CD4-positive, alpha-beta T cell treated with Interleukin-6 at 100 ng/mL for 8 hours (primary cell): Measurements from ENCODE around the gene CNTNAP2.

Source experiments
- DNase-seq: peaks from one replicate; pipeline ENCODE4 v3.0.0-alpha.2; 2020; ENCODE audit warnings: mixed read lengths, low spot score

The CNTNAP2 gene

GRCh38 chr7:147941381-147941780 is 1824.8 kb downstream of the CNTNAP2 start:
- DNase-seq = no peak

DNA sequence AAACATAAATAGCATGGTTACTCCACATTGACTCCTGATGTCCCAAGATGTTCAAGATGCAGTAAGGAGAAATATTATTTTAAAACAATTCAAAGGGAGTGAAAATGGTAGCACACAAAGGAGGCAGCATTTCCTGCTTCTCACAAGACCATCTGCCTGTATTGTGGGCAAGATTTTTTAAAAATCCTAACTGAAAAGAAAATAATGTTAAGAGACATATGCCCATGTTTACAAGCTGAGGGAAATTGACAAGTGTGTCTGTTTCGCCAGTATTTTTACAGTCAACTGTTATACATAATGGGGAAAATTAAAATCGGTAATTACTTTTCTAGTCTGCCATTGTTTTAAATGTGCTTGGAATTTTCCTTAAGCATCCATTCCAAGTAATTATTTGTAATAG is 1827.7 kb downstream of the CNTNAP2 start:
- DNase-seq = no peak

- no peak for DNase-seq
These were observed 1836.3 kb downstream of the CNTNAP2 start for GRCh38 chr7:147952918-147953317.

GRCh38 chr7:147968046-147968610 is 1851.5 kb downstream of the CNTNAP2 start:
- no peak for DNase-seq

- no peak for DNase-seq
These were observed 1855.1 kb downstream of the CNTNAP2 start for GRCh38 chr7:147971606-147972110.

GRCh38 chr7:147978201-147978600 is 1861.6 kb downstream of the CNTNAP2 start:
- no peak for DNase-seq

DNA sequence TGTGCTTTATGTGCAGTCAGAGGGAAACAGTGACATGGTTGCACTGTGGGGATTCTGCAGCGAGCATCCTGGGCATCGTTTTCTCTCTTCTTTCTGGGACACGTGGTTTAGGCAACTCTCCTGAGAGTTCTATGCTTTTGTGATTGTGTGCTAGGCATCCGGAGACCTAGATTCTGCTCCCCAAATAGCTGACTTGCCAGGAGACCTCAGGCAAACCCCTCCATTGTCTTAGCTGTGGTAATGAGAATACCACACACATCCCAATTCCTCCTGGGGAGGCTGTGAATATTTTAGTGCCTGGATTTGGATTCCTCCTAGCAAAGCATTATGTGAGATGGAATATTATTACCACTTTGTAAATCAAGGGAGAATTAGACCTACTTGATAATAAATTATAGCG is 1862.0 kb downstream of the CNTNAP2 start:
- DNase-seq = no peak

DNA sequence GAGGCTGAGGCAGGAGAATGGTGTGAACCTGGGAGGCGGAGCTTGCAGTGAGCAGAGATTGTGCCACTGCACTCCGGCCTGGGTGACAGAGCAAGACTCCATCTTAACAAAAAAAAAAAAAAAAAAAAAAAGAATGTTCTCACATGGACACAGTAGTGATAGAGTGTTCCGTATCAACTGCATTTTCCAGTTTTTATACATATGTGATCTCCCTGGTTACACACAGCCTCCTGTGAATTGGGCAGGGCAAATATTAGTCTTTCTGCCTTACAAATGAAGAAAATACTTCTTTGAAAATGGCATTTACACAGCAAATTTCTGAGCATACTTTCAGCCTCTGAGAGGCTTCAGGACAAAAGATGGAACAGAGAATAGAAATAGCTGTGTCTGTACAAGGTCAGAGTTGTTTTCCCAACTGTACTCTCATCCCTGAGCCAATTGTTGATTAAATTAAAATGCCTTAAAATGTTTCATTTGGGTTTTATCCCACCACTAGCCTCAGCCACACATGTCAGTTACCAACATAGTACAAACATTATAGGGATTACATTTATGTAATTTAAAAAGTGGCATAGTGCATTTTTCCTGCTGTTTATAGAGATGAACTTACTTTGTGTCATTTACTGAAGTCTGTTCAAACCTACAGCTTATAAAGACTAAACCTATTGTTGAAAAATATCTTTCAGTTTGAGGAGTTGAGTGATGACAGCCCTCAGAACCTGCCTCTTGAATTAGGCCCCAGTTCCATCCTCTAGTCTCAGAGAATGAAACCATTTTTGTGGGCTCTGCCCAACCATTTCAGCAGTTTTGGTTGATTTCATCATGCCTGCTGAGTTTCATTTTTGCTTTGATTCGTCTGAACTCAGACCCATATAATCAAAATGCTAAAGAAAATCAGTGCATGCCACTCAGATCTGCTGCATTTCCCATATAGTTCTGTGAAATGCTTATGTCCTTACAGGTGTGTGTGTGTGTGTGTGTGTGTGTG is 1864.5 kb downstream of the CNTNAP2 start:
- DNase-seq = no peak

DNA sequence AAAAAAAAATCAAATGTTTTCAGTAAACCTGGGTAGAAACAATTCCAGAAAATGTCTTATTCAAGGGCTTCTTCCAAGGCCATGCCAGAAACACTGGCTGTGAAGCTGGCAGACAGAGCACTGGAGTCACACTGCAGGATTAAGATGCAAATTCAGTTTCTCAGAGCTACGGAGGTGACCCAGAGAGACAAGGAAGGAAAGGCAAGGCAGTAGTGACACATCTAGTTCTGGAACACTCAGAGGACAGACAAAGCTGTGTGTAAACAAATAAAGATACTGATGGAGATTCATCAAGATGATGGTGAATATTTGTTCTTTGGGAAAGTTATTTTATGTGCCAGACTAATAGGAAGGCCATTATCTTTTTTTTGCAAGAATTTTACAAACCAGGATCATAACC is 1865.7 kb downstream of the CNTNAP2 start:
- DNase-seq = no peak

GRCh38 chr7:147984265-147984664 is 1867.7 kb downstream of the CNTNAP2 start:
- no peak for DNase-seq

- DNase-seq = no peak
These were observed 1873.5 kb downstream of the CNTNAP2 start for GRCh38 chr7:147990079-147990478.

- no peak for DNase-seq
These were observed 1874.3 kb downstream of the CNTNAP2 start for GRCh38 chr7:147990942-147991341.

DNA sequence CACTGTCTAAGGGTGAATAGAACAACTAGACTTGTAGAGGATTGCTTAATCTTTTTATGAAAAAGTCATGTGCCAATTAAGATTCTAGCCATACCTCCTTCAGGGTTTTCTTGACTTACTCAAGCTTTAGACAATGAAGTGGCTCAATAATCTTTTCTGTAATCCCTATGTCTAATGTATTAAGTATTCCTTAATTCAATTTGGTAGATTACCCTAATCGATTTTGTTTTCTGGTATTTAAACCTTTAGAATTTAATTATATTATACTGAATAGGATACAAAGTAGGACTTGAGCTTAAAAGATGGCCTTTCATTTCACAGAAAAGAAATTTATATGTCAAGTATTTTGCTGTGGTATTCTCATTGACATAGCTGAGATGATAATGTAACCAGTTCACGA is 1876.1 kb downstream of the CNTNAP2 start:
- no peak for DNase-seq

DNA sequence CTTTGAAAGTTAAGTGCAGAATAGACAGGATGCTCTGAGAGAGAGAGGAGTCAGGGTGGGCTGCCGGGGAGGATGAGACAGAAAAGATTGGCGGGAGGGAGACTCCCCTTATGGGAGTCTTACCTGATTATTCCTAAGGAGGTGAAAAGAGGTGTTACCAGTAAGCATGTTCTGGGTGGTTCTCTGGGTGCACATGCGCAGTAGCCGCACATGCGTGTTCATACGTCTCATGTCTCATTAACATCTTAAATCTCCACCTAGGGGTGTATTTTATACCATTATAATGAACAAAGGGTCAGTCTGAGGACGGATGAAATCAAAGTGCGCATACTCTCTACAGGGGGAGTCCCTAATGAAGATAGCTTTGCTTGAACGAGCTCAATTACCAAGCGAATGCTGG is 1881.0 kb downstream of the CNTNAP2 start:
- DNase-seq = no peak

GRCh38 chr7:147999962-148000361 is 1883.4 kb downstream of the CNTNAP2 start:
- no peak for DNase-seq

GRCh38 chr7:148011753-148012152 is 1895.2 kb downstream of the CNTNAP2 start:
- DNase-seq = no peak

GRCh38 chr7:148014001-148014400 is 1897.4 kb downstream of the CNTNAP2 start:
- no peak for DNase-seq

- DNase-seq = no peak
These were observed 1897.9 kb downstream of the CNTNAP2 start for GRCh38 chr7:148014541-148014940.

GRCh38 chr7:148017126-148017525 is 1900.5 kb downstream of the CNTNAP2 start:
- DNase-seq = no peak

GRCh38 chr7:148020679-148021078 is 1904.1 kb downstream of the CNTNAP2 start:
- DNase-seq = no peak

DNA sequence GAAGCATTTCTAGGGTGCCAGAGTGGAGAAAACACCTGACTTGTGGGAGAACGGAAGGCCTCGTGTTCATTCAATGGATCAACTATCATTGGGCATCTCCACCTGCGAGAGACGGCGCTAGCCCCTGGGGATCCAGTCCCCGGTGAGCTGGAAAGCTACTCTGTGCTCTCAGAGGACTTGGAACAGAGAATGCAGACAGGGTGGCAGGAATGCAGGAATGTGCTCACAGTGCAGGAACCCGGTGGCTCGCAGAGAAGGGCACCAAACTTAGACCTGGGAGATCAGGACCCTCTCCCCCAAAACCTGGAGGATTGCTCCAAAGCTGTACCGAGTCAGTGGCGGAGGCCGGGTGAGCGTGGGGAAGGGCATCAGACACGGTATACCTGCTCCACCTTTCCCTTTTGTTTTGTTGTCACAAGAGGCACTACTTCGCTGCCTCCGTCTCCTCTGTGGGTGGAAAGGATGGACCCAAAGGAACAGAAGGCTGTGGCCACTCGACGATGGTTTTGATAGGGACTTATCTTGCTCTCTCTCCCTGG is 1905.0 kb downstream of the CNTNAP2 start:
- no peak for DNase-seq

- DNase-seq = no peak
These were observed 1906.2 kb downstream of the CNTNAP2 start for GRCh38 chr7:148022832-148023231.

- DNase-seq = no peak
These were observed 1910.1 kb downstream of the CNTNAP2 start for GRCh38 chr7:148026713-148027112.
